NCI-H2196 treated with DMSO at 0.1 percent for 48 hours (cell line): ENCODE measurements around the gene NUSAP1.
A peak's percentile ranks its signal among the peaks of the same experiment; 100 is the strongest.
"Not testable (repeated sequence)": the region's sequence is repeated elsewhere in the genome, so short reads cannot be mapped to it uniquely, and the experiment has no call there.

Experiments used
- DNase-seq: peaks from one replicate; lab custom pipeline; 2025; ENCODE audit not compliant: unreplicated experiment; lab: John Stamatoyannopoulos, UW

The NUSAP1 gene

GRCh38 chr15:41332194-41333025 is at the start of gene NUSAP1, which contains the start of gene OIP5:
Gene NUSAP1, plus strand, starts transcription at chr15:41332881. Its CDS starts 77 bp downstream, at chr15:41332958.
Gene OIP5, minus strand, starts transcription at chr15:41332591. Its CDS starts 30 bp downstream, at chr15:41332561.
- DNase-seq, result peak; percentile 92

GRCh38 chr15:41282980-41283652 is 49.6 kb upstream of the NUSAP1 start:
- not testable (repeated sequence) for DNase-seq

GRCh38 chr15:41283653-41284426 is 48.8 kb upstream of the NUSAP1 start:
- DNase-seq, result peak; percentile 77

GRCh38 chr15:41284427-41285177 is 48.1 kb upstream of the NUSAP1 start:
- DNase-seq, result no peak

GRCh38 chr15:41285285-41285684 is 47.4 kb upstream of the NUSAP1 start:
- DNase-seq, result no peak

GRCh38 chr15:41286665-41287333 is 45.9 kb upstream of the NUSAP1 start:
- DNase-seq, result no peak

- no peak for DNase-seq
These were observed 44.2 kb upstream of the NUSAP1 start for GRCh38 chr15:41288464-41288863.

- DNase-seq, result no peak
These were observed 42.7 kb upstream of the NUSAP1 start for GRCh38 chr15:41289953-41290352.

GRCh38 chr15:41291065-41291631 is 41.5 kb upstream of the NUSAP1 start:
- DNase-seq, result no peak

- DNase-seq, result no peak
These were observed 40.2 kb upstream of the NUSAP1 start for GRCh38 chr15:41292521-41292920.

- not testable (repeated sequence) for DNase-seq
These were observed 31.5 kb upstream of the NUSAP1 start for GRCh38 chr15:41301139-41301538.

- no peak for DNase-seq
These were observed 31.1 kb upstream of the NUSAP1 start for GRCh38 chr15:41301587-41301986.

GRCh38 chr15:41304149-41304770 is 28.4 kb upstream of the NUSAP1 start:
- DNase-seq, result no peak

GRCh38 chr15:41307679-41308078 is 25.0 kb upstream of the NUSAP1 start:
- DNase-seq, result no peak

GRCh38 chr15:41309226-41309905 is 23.3 kb upstream of the NUSAP1 start:
- DNase-seq, result no peak

- not testable (repeated sequence) for DNase-seq
These were observed 11.8 kb upstream of the NUSAP1 start for GRCh38 chr15:41320805-41321330.

- DNase-seq, result no peak
These were observed 9.1 kb upstream of the NUSAP1 start for GRCh38 chr15:41323611-41324010.

- DNase-seq, result no peak
These were observed 1.4 kb upstream of the NUSAP1 start for GRCh38 chr15:41331281-41331680.

- no peak for DNase-seq
These were observed 868 bp upstream of the NUSAP1 start for GRCh38 chr15:41331833-41332193.
